HEK293 (cell line): ENCODE data around the gene BACH2.

Experiments used
- ATF2 ChIP-seq: fragments of 450-650 bp; formaldehyde crosslinking; IDR thresholded peaks from 2 replicates; pipeline ENCODE4 v1.5.1; 2016; ENCODE audit warnings: missing biosample characterization, missing genetic modification characterization, low read depth
- CTCF ChIP-seq: fragments of 450-650 bp; formaldehyde crosslinking; IDR thresholded peaks from 2 replicates; pipeline ENCODE4 v1.5.1; 2016; ENCODE audit warnings: missing biosample characterization, missing genetic modification characterization
- GFI1B ChIP-seq: fragments of 450-650 bp; formaldehyde crosslinking; IDR thresholded peaks from 2 replicates; pipeline ENCODE4 v1.5.1; 2016; ENCODE audit warnings: missing biosample characterization, missing genetic modification characterization
- GLI4 ChIP-seq: fragments of 450-650 bp; formaldehyde crosslinking; IDR thresholded peaks from 2 replicates; pipeline ENCODE4 v1.5.1; 2016; ENCODE audit warnings: missing biosample characterization, missing genetic modification characterization
- HOXA7 ChIP-seq: sonication (generic); formaldehyde crosslinking; IDR thresholded peaks from 2 replicates; pipeline ENCODE4 v1.8.1; 2022; ENCODE audit warnings: missing genetic modification reagents, borderline replicate concordance
- HOXC10 ChIP-seq: sonication (generic); formaldehyde crosslinking; IDR thresholded peaks from 2 replicates; pipeline ENCODE4 v1.8.1; 2023; ENCODE audit warnings: mild to moderate bottlenecking, missing genetic modification reagents
- KLF7 ChIP-seq: fragments of 450-650 bp; formaldehyde crosslinking; IDR thresholded peaks from 2 replicates; pipeline ENCODE4 v1.5.1; 2016; ENCODE audit warnings: missing biosample characterization, missing genetic modification characterization, borderline replicate concordance
- OVOL3 ChIP-seq: fragments of 450-650 bp; formaldehyde crosslinking; IDR thresholded peaks from 2 replicates; pipeline ENCODE4 v1.5.1; 2016; ENCODE audit warnings: missing biosample characterization, missing genetic modification characterization
- PATZ1 ChIP-seq: fragments of 450-650 bp; formaldehyde crosslinking; IDR thresholded peaks from 2 replicates; pipeline ENCODE4 v1.5.1; 2016; ENCODE audit warnings: missing biosample characterization, missing genetic modification characterization
- PBX3 ChIP-seq: sonication (generic); formaldehyde crosslinking; IDR thresholded peaks from 2 replicates; pipeline ENCODE4 v1.8.1; 2022; ENCODE audit warnings: mild to moderate bottlenecking, moderate library complexity, missing genetic modification reagents
- SCRT2 ChIP-seq: fragments of 450-650 bp; formaldehyde crosslinking; IDR thresholded peaks from 2 replicates; pipeline ENCODE4 v1.5.1; 2016; ENCODE audit warnings: missing biosample characterization, missing genetic modification characterization
- SETDB1 ChIP-seq: IDR thresholded peaks from one replicate; pipeline ENCODE4 v1.6.1; 2017; ENCODE audit warnings: mild to moderate bottlenecking, low read length, moderate library complexity, mixed read lengths; ENCODE audit not compliant: insufficient read length
- YY1 ChIP-seq: fragments of 450-650 bp; formaldehyde crosslinking; IDR thresholded peaks from 2 replicates; pipeline ENCODE4 v1.5.1; 2018; ENCODE audit warnings: missing biosample characterization, missing genetic modification characterization
- ZBTB1 ChIP-seq: fragments of 450-650 bp; formaldehyde crosslinking; IDR thresholded peaks from 2 replicates; pipeline ENCODE4 v1.5.1; 2016; ENCODE audit warnings: missing biosample characterization, missing genetic modification characterization
- ZBTB21 ChIP-seq: fragments of 450-650 bp; formaldehyde crosslinking; IDR thresholded peaks from 2 replicates; pipeline ENCODE4 v1.5.1; 2017; ENCODE audit warnings: missing biosample characterization, missing genetic modification characterization
- ZNF121 ChIP-seq: fragments of 450-650 bp; formaldehyde crosslinking; IDR thresholded peaks from 2 replicates; pipeline ENCODE4 v1.5.1; 2016; ENCODE audit warnings: missing biosample characterization, missing genetic modification characterization
- ZNF16 ChIP-seq: fragments of 450-650 bp; formaldehyde crosslinking; IDR thresholded peaks from 2 replicates; pipeline ENCODE4 v1.5.1; 2016; ENCODE audit warnings: low read depth, missing biosample characterization, missing genetic modification characterization
- ZNF19 ChIP-seq: fragments of 450-650 bp; formaldehyde crosslinking; IDR thresholded peaks from 2 replicates; pipeline ENCODE4; 2016; ENCODE audit warnings: missing biosample characterization, missing genetic modification characterization, low read depth
- ZNF211 ChIP-seq: fragments of 450-650 bp; formaldehyde crosslinking; IDR thresholded peaks from 2 replicates; pipeline ENCODE4 v1.5.1; 2016; ENCODE audit warnings: low read depth, missing biosample characterization, missing genetic modification characterization
- ZNF221 ChIP-seq: fragments of 450-650 bp; formaldehyde crosslinking; IDR thresholded peaks from 2 replicates; pipeline ENCODE4 v1.5.1; 2017; ENCODE audit warnings: missing biosample characterization, missing genetic modification characterization, borderline replicate concordance
- ZNF280D ChIP-seq: fragments of 450-650 bp; formaldehyde crosslinking; IDR thresholded peaks from 2 replicates; pipeline ENCODE4 v1.5.1; 2016; ENCODE audit warnings: missing biosample characterization, missing genetic modification characterization
- ZNF501 ChIP-seq: fragments of 450-650 bp; formaldehyde crosslinking; IDR thresholded peaks from 2 replicates; pipeline ENCODE4 v1.5.1; 2016; ENCODE audit warnings: missing biosample characterization, missing genetic modification characterization
- ZNF544 ChIP-seq: fragments of 450-650 bp; formaldehyde crosslinking; IDR thresholded peaks from 2 replicates; pipeline ENCODE4 v1.5.0; 2017; ENCODE audit warnings: missing biosample characterization, missing genetic modification characterization
- ZNF555 ChIP-seq: fragments of 450-650 bp; formaldehyde crosslinking; conservative IDR thresholded peaks from 2 replicates; pipeline ENCODE4 v1.5.1; 2017; ENCODE audit warnings: missing biosample characterization, mild to moderate bottlenecking, missing genetic modification characterization, inconsistent platforms
- ZNF558 ChIP-seq: fragments of 450-650 bp; formaldehyde crosslinking; IDR thresholded peaks from 2 replicates; pipeline ENCODE4 v1.5.1; 2016; ENCODE audit warnings: missing biosample characterization, missing genetic modification characterization
- ZNF629 ChIP-seq: fragments of 450-650 bp; formaldehyde crosslinking; IDR thresholded peaks from 2 replicates; pipeline ENCODE4 v1.5.1; 2017; ENCODE audit warnings: missing biosample characterization, missing genetic modification characterization
- ZNF645 ChIP-seq: fragments of 450-650 bp; formaldehyde crosslinking; IDR thresholded peaks from 2 replicates; pipeline ENCODE4; 2016; ENCODE audit warnings: missing biosample characterization, missing genetic modification characterization
- ZNF747 ChIP-seq: fragments of 450-650 bp; formaldehyde crosslinking; IDR thresholded peaks from 2 replicates; pipeline ENCODE4 v1.5.1; 2016; ENCODE audit warnings: missing biosample characterization, missing genetic modification characterization
- ZNF843 ChIP-seq: fragments of 450-650 bp; formaldehyde crosslinking; IDR thresholded peaks from 2 replicates; pipeline ENCODE4 v1.5.1; 2016; ENCODE audit warnings: missing biosample characterization, missing genetic modification characterization

BACH2 gene

GRCh38 chr6:90294989-90295853 is 1.4 kb downstream of the BACH2 start (continued):
- peak; percentile 25; the same call in 1 of the 2 replicates for TF ChIP-seq ZNF843 (tag by site-specific recombination)
- no peak for TF ChIP-seq ZBTB21 (tag by site-specific recombination)
- TF ChIP-seq GFI1B (tag by site-specific recombination), result no peak
- TF ChIP-seq HOXA7 (CRISPR knock-in tag), result no peak
- TF ChIP-seq ZNF558 (tag by site-specific recombination), result no peak
- TF ChIP-seq ZNF555 (tag by site-specific recombination), result no peak
- TF ChIP-seq ZNF544 (tag by site-specific recombination), result no peak
- no peak; the same call in 1 of the 2 replicates for TF ChIP-seq HOXC10 (CRISPR knock-in tag)
- 0 out of 2 replicates have a peak, but pooled peaks have one; percentile 58 for TF ChIP-seq ZNF501 (tag by site-specific recombination)
- no peak for TF ChIP-seq OVOL3 (tag by site-specific recombination)
- no peak for TF ChIP-seq ZNF121 (tag by site-specific recombination)
- TF ChIP-seq SCRT2 (tag by site-specific recombination), result peak; percentile 84
- TF ChIP-seq ZNF211 (tag by site-specific recombination), result no peak
- TF ChIP-seq PBX3, result no peak
- TF ChIP-seq SETDB1, result no peak
- TF ChIP-seq ZNF221 (tag by site-specific recombination), result no peak
- no peak for TF ChIP-seq ATF2 (tag by site-specific recombination)
- TF ChIP-seq KLF7 (tag by site-specific recombination), result no peak
- no peak for TF ChIP-seq ZNF19 (tag by site-specific recombination)
- peak; percentile 54; the same call in 1 of the 2 replicates for TF ChIP-seq PATZ1 (tag by site-specific recombination)
- TF ChIP-seq ZNF629, result no peak
- no peak for TF ChIP-seq YY1 (tag by site-specific recombination)
- no peak for TF ChIP-seq ZNF747 (tag by site-specific recombination)
- TF ChIP-seq ZNF280D (tag by site-specific recombination), result no peak
- TF ChIP-seq GLI4, result peak; percentile 8; the same call in 1 of the 2 replicates
- peak; percentile 66 for TF ChIP-seq CTCF
- no peak for TF ChIP-seq ZBTB1 (tag by site-specific recombination)
- TF ChIP-seq ZNF16, result no peak
- 0 out of 2 replicates have a peak, but pooled peaks have one; percentile 73 for TF ChIP-seq ZNF645 (tag by site-specific recombination)
